HG02763 (cell line): ENCODE measurements around the gene PSAPL1.
"Not testable (repeated sequence)": the region's sequence is repeated elsewhere in the genome, so short reads cannot be mapped to it uniquely, and the experiment has no call there.

Source experiments
- ATAC-seq: cut with Tn5 transposase; IDR thresholded peaks from one replicate; pipeline ENCODE4 v1.9.1; 2021; ENCODE audit warnings: mild to moderate bottlenecking, moderate library complexity; ENCODE audit not compliant: unreplicated experiment

PSAPL1 gene

DNA sequence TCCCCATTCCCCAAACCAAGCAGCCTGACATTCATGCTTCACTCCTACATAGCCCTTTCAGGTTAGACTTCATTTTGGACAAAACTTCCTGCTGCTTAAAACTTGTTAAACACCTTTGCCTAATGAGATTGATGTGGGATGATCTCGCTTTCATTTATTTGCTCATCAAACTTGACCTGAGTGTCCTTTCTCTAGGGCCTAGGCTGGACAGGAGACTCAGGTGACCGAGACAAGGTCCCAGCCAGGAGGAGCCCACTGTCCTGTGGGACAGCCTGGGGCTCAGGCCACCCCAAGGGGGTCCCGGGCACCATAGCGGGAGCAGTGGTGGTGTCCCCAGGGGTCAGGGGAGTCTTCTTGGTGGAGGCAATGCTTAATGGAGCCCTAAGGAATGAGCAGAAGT, 23.7 kb upstream of the PSAPL1 start:
- ATAC-seq = no peak

DNA sequence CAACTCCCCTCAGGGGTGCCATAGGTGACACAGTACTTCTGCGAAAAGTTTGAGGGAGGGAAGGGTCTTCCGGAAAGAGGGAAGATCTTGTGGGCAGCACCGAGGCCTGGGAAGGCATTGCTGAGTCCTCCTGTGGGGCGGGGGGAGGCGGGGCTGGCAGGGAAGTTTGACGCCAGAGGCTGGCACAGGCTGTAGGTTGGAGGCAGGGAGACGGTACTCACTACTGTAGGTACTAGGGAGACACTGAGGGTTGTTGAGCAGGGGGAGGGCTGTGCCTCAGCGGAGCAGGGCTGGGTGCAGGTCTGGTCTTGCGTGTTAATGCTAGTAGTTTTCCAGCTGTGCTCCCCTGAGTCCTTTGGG, 23.3 kb upstream of the PSAPL1 start:
- no peak for ATAC-seq

DNA sequence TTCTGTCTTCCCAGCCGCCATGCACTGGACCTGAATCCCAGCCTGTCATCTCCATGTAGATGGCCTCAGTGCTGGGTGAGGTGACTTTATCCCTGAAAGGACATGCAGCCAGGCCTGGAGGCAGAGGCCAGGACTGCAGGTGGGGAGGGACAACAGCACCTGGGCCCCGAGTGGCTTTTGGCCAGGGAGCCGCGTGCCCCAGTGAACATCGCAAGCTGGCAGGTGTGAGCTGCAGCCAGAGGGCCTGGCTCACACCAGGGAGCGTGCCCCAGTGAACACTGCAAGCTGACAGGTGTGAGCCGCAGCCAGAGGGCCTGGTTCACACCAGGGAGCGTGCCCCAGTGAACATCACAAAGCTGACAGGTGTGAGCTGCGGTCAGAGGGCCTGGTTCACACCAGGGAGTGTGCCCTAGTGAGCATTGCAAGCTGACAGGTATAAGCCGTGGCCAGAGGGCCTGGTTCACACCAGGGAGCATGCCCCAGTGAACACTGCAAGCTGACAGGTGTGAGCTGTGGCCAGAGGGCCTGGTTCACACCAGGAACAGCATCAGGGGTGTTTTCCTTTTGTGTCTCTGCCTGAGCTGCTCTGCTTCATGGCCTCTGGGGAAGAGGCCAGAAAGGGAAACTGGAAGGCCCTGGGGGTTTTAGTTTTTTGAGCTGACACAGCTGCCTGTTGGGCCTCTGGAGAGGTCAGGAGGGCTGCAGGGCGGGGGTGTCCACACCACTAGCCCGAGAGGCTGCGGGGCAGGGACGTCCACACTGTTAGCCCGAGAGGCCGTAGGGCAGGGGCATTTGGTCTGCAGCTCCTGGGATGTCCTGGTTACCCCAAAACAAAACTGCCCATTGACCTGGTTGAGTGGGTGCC, 22.7 kb upstream of the PSAPL1 start:
- no peak for ATAC-seq

DNA sequence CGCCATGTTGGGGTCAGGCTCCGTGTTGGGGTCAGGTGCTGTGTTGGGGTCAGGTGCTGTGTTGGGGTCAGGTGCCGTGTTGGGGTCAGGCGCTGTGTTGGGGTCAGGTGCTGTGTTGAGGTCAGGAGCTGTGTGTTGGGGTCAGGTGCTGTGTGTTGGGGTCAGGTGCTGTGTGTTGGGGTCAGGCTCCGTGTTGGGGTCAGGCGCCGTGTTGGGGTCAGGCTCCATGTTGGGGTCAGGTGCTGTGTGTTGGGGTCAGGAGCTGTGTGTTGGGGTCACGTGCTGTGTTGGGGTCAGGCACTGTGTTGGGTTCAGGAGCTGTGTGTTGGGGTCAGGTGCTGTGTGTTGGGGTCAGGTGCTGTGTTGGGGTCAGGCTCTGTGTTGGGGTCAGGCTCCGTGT, 18.1 kb upstream of the PSAPL1 start:
- not testable (repeated sequence) for ATAC-seq

GRCh38 chr4:7451800-7452199, 17.1 kb upstream of the PSAPL1 start:
- ATAC-seq = no peak

GRCh38 chr4:7451434-7451789, 16.7 kb upstream of the PSAPL1 start:
- ATAC-seq = no peak

- ATAC-seq = no peak
These were observed 16.2 kb upstream of the PSAPL1 start for GRCh38 chr4:7450775-7451433.

- no peak for ATAC-seq
These were observed 13.3 kb upstream of the PSAPL1 start for GRCh38 chr4:7448036-7448435.

- no peak for ATAC-seq
These were observed 12.5 kb upstream of the PSAPL1 start for GRCh38 chr4:7447236-7447635.

DNA sequence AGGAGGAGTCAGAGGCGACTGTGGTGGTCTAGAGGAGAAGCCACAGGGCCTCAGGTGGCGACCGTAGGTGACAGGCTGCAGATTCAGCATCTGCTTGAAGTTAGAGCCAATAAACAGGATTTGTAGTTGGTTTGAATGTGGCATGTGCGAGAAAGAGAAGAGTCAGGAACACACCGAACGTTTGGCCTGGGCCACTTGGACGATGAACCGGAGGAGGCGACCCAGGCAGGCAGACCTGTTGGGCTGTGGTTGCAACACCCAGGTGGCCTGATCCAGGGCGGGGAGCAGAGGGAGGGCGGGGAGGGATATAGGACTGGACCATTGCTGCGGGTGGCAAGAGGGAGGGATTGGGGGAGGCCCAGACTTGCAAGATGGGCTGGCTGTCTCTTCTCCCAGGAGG, 10.0 kb upstream of the PSAPL1 start:
- ATAC-seq = no peak

DNA sequence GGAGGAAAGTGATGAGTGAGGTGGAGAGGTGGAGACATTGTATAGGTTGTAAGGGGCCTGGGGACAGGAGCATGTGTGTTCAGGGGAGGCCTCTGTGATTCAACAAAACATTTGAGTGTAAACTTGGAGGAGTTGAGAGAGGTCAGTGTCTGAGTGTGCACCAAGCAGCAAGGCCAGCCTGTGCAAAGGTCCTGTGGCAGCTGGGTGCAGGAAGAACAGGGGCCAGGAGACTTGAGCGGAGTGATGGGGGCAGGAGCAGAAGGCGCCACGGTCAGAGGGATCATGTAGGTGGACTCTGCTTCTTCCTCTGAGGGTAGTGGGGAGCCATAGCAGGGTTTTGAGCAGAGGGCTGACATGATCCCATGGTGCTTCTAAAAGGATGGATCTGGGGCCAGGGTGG, 9.6 kb upstream of the PSAPL1 start:
- no peak for ATAC-seq

GRCh38 chr4:7442574-7443162, 7.9 kb upstream of the PSAPL1 start:
- no peak for ATAC-seq

DNA sequence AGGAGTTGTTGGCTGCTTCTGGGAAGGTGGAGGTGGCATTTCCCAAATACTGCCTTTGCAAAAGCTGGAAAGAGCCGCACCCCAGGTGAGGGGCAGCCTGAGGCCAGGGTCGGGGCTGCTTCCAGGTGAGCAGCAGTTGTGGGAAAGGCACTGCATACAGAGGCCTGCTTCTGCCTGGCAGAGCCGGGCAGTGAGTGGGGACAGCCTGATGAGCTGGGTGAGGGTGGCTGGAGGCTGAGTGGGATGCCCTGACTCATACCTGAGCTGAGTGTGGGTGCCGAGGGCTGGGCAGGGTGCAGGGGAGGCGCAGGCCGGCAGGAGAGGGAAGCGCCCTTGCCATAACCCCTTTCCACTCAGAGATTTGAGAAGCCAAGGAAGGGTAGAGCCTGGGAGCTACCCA, 6.5 kb upstream of the PSAPL1 start:
- ATAC-seq = no peak

- ATAC-seq = no peak
These were observed 5.0 kb upstream of the PSAPL1 start for GRCh38 chr4:7439699-7440098.

GRCh38 chr4:7436256-7436655, 1.5 kb upstream of the PSAPL1 start:
- ATAC-seq = no peak

DNA sequence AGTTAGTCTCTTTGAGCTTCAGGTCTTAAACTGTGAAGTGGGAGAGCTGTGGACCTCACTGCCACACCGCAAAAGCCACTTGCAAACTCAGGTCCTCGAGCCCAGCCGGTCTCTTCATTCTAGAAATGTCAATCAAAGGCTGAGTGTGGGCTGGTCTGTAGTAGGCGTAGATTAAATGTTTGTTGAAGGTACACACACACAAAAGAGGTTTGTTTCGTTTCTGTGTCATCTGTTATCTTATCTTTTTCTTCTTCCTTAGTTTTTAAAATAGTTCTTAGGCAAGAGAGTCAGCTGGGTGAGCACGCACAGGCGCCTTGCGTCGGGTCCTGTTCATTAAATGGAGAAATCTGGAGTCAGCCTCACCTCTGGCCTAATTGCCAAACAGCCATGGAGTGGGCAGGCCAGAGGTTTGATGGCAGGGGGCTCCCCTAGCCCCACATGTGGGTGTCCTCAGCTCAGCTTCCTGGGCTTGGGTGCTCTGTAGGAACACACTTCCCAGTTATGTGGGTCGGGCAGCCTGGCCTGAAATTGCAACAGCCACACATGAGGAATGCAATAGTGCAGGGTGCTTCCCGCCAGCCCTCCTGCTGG, 836 bp upstream of the PSAPL1 start:
- no peak for ATAC-seq

DNA sequence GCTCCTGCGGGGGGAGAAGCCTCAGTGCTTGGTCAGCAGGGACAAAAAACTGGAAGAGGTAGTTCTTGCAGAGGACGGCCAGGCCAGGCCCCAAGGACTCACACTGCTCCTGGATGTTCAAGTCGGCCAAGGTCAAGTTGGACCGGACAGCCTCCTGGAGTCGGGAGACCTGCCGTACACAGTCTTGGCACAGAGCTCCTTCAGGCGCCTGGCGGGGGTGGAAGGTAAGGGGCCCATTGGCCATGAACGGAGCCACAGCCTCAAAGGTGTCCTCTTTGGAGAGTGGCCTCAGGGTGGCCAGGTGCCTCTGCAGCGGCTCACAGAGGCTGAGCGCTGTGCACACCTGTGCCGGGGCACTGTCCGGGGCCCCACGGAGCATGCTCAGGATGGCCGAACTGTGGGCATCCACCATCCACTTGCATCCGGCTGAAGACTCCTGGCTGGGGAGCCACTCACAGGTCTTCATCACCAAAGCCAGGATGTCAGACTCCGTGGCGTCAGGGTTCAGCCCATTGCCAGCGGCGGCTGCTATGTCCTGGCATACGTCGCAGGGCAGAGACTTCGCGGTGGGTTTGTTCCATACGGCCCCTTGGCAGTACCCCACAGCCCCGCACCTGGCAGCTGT, 477 bp downstream of the PSAPL1 start:
- ATAC-seq = no peak

DNA sequence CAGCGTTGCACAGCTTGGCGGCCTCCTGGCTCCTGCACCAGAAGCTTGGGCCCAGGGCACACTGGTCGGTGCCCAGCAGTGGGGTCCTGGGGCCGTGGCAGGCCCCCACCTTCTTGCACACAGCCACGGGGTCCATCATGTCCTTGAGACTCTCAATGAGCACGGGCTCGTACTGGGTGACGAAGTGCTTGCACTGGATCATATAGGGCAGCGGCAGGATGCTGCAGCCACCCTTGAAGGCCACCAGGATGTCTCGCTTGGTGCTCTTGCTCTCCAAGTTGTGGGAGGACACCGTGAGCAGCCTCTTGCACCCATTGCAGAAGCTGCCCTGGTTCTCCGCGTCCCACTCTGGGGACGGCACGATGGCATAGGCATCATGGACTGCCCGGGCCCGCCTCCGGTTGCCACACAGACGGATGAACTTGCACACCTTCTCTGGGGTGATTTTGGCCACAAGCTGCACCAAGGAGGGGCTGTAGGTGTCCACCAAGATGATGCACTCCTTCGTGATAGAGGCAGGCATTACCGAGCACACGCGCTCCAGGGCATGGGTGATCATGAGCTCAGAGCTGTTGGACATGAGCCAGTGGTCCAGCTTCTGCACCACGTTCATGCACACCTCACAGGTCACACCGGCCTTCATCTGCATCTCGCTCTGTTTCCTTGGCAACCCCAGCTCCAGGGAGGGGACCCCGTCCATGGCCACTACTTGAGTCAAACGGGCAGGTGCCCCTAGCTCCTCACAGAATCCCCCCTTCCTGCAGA, 1.2 kb downstream of the PSAPL1 start:
- ATAC-seq = no peak

- ATAC-seq = no peak
These were observed 2.0 kb downstream of the PSAPL1 start for GRCh38 chr4:7432531-7433375.
